Endothelial cell of umbilical vein (primary cell): ENCODE data around the gene HVCN1. TPM values are rescaled to one million over a fixed set of nuclear protein-coding genes. Genes with fewer than 3 reads are reported as not detected.

ENCODE experiments used
- BruUV-seq: library from RNA; stranded (reverse); fragments of 400-500 nt; replicated peaks from 2 replicates; lab custom pipeline; 2021; lab: Mats Ljungman, UMichigan
- CTCF ChIA-PET: fragments of 300-600, 350-600 bp; sonication (Branson Sonifier 250); formaldehyde crosslinking; loops from one replicate; lab custom pipeline; 2021; ENCODE audit warnings: antibody characterized with exemption, inconsistent platforms; lab: Charles Lee
- POLR2A ChIA-PET: fragments of 300-600, 350-600 bp; sonication (Branson Sonifier 250); formaldehyde crosslinking; loops from one replicate; lab custom pipeline; 2021; ENCODE audit warnings: antibody characterized with exemption, inconsistent platforms; lab: Charles Lee
- DNase-seq: peaks from one replicate; pipeline ENCODE4 v3.0.0-alpha.2; 2011; ENCODE audit warnings: low read depth, low spot score
- FAIRE-seq: peaks from 2 replicates; lab custom pipeline; 2011; peaks lifted over from hg19 to GRCh38; lab: Jason Lieb, UNC
- H2AFZ ChIP-seq: 2 replicates; pipeline ENCODE4 v1.6.0; 2012; ENCODE audit warnings: low read depth, low read length, control low read depth, inconsistent platforms
- H3K27ac ChIP-seq: 2 replicates; pipeline ENCODE4 v1.5.1; 2011; ENCODE audit warnings: low read depth, mild to moderate bottlenecking, control low read depth, low read length, moderate library complexity; ENCODE audit not compliant: insufficient read depth
- H3K27me3 ChIP-seq, 2 experiments: 2 replicates each; pipeline versions ENCODE4 v1.6.0 to v1.6.1; 2011; ENCODE audit warnings: low read length in 2 of 2, mixed read lengths in 1 of 2; ENCODE audit not compliant: control insufficient read depth in 2 of 2, insufficient read depth in 2 of 2
- H3K36me3 ChIP-seq, 2 experiments: 2 replicates in 1 of 2; 3 replicates in 1 of 2; pipeline ENCODE4 v1.5.1; 2011; ENCODE audit warnings: low read length in 2 of 2, mild to moderate bottlenecking in 1 of 2, moderate library complexity in 1 of 2; ENCODE audit not compliant: control insufficient read depth in 2 of 2, insufficient read depth in 2 of 2; ENCODE audit errors: extremely low read depth in 1 of 2
- H3K4me1 ChIP-seq: 3 replicates; pipeline ENCODE4 v1.5.1; 2011; ENCODE audit warnings: mild to moderate bottlenecking, low read length; ENCODE audit not compliant: control insufficient read depth, insufficient read depth; ENCODE audit errors: extremely low read depth
- H3K4me2 ChIP-seq: 2 replicates; pipeline ENCODE4 v1.6.1; 2011; ENCODE audit warnings: low read length, control low read depth, mixed read lengths; ENCODE audit not compliant: insufficient read depth
- H3K4me3 ChIP-seq, 3 experiments: fragments of 200-600 bp in 1 of 3; sonication (generic), shearing (Covaris generic) in 1 of 3; replicated peaks in 1 of 3; 2 replicates each; pipeline ENCODE4 v1.5.1; 2011 to 2016; ENCODE audit warnings: control low read depth in 3 of 3, low read length in 3 of 3, mild to moderate bottlenecking in 2 of 3, inconsistent platforms in 1 of 3, low read depth in 1 of 3, moderate library complexity in 1 of 3; ENCODE audit not compliant: insufficient read depth in 1 of 3
- H3K79me2 ChIP-seq: 2 replicates; pipeline ENCODE4 v1.6.0; 2012; ENCODE audit warnings: low read length, inconsistent platforms; ENCODE audit not compliant: control insufficient read depth, insufficient read depth
- H3K9ac ChIP-seq: replicated peaks from 2 replicates; pipeline ENCODE3; 2011; ENCODE audit warnings: low read length, control low read depth; ENCODE audit not compliant: insufficient read depth; ENCODE audit errors: extremely low read depth
- H3K9me1 ChIP-seq: replicated peaks from 3 replicates; pipeline ENCODE4 v1.6.0; 2011; ENCODE audit warnings: mild to moderate bottlenecking, low read length; ENCODE audit not compliant: control insufficient read depth, insufficient read depth; ENCODE audit errors: extremely low read depth
- H3K9me3 ChIP-seq: replicated peaks from 2 replicates; pipeline ENCODE4 v1.5.1; 2012; ENCODE audit warnings: low read length, inconsistent platforms; ENCODE audit not compliant: control insufficient read depth, insufficient read depth
- H4K20me1 ChIP-seq: replicated peaks from 2 replicates; pipeline ENCODE3; 2011; ENCODE audit warnings: mild to moderate bottlenecking, low read length; ENCODE audit not compliant: control insufficient read depth, insufficient read depth; ENCODE audit errors: extremely low read depth
- EZH2 ChIP-seq: IDR thresholded peaks from 2 replicates; pipeline ENCODE4 v1.6.1; 2012; ENCODE audit warnings: borderline replicate concordance, low read depth, mild to moderate bottlenecking, moderate library complexity, low read length, inconsistent platforms; ENCODE audit not compliant: severe bottlenecking
- FOS ChIP-seq: IDR thresholded peaks from 2 replicates; pipeline ENCODE4 v1.6.1; 2011; ENCODE audit warnings: mild to moderate bottlenecking, low read length, moderate library complexity, borderline replicate concordance; ENCODE audit not compliant: insufficient read depth
- GATA2 ChIP-seq: IDR thresholded peaks from 2 replicates; pipeline ENCODE4 v1.7.0; 2011; ENCODE audit warnings: low read depth, mild to moderate bottlenecking, moderate library complexity, mixed read lengths, low read length; ENCODE audit not compliant: insufficient read length, insufficient read depth
- JUN ChIP-seq: IDR thresholded peaks from 2 replicates; pipeline ENCODE4 v1.6.1; 2011; ENCODE audit warnings: borderline replicate concordance, low read depth; ENCODE audit not compliant: insufficient read length, insufficient read depth
- MAX ChIP-seq: IDR thresholded peaks from 2 replicates; pipeline ENCODE4 v1.6.1; 2011; ENCODE audit not compliant: insufficient read depth, insufficient read length
- MYC ChIP-seq: IDR thresholded peaks from one replicate; pipeline ENCODE4 v1.6.1; 2011; ENCODE audit warnings: mild to moderate bottlenecking, low read depth, low read length
- POLR2A ChIP-seq: IDR thresholded peaks from 2 replicates; pipeline ENCODE4 v1.6.1; 2012; ENCODE audit warnings: low read depth, mild to moderate bottlenecking, control low read depth, low read length
- POLR2AphosphoS5 ChIP-seq: IDR thresholded peaks from 2 replicates; pipeline ENCODE4 v1.6.1; 2012; ENCODE audit warnings: low read depth, mild to moderate bottlenecking, control low read depth, low read length, moderate library complexity; ENCODE audit not compliant: insufficient read depth
- dilution Hi-C: fragments of 300-500 bp; cut with MboI; formaldehyde crosslinking; loops from one replicate; pipeline ENCODE4 v1.15.0; 2019; ENCODE audit warnings: low sequenced_read_pairs; ENCODE audit not compliant: extremely low pct_ligation_motif_present
- intact Hi-C: fragments of 100-400 bp; cut with micrococcal nuclease; formaldehyde crosslinking; loops from one replicate; pipeline ENCODE4 v1.10.0; 2022
- polyA plus RNA-seq, 4 experiments: library from polyadenylated mRNA; depleted of rRNA in 3 of 4; stranded (reverse) in 3 of 4; unstranded in 1 of 4; fragments of >200 nt; gene quantifications; 2 replicates each; pipeline versions ENCODE4 v1.2.1 to v1.2.3, GENCODE V29; 2011 to 2012; ENCODE audit warnings: missing spikeins in 1 of 4
- total RNA-seq: library from RNA; stranded (reverse); gene quantifications from 2 replicates; pipeline ENCODE4 v1.2.3, GENCODE V29; 2021
- TF ChIP-seq, protein P1 (sequence below), 2 donors: IDR thresholded peaks; 1 replicate in 1 of 2; 2 replicates in 1 of 2; pipeline ENCODE4 v1.5.1; 2011; ENCODE audit warnings: low read length in 2 of 2, mild to moderate bottlenecking in 2 of 2, moderate library complexity in 2 of 2, control low read depth in 1 of 2, inconsistent platforms in 1 of 2, low read depth in 1 of 2; ENCODE audit not compliant: insufficient read depth in 1 of 2; ENCODE audit errors: extremely low read depth in 1 of 2

Gene HVCN1
- total and polyA plus RNA-seq, 2 donors (not counting 3 experiments of a cell fraction or from before 2014, with no cell fraction given), result 3.7 to 8.4 TPM

GRCh38 chr12:110699591-110700445 lies 10.9 kb upstream of the HVCN1 start:
- no peak for FAIRE-seq
- CTCF ChIA-PET, result no interaction called here

More at GRCh38 chr12:110699591-110700445, 10.9 kb upstream of the HVCN1 start:
- Histone ChIP-seq H3K9me3 (no peaks in the 10 kb centered on the region), H4K20me1 (no peaks in the 10 kb centered on the region), H3K36me3 (no peaks in the 10 kb centered on the region), H3K4me2 (no peak overlapping the region), H3K9me1 (no peaks in the 10 kb centered on the region), H3K9ac (no peak overlapping the region), H3K4me3 (no peak overlapping the region), H3K27ac (no peak overlapping the region), H3K4me1 (peaks cover 5% of the 10 kb centered on the region), H2AFZ (no peak overlapping the region), H3K27me3 (no peaks in the 10 kb centered on the region), H3K79me2 (no peaks in the 10 kb centered on the region)
- TF ChIP-seq JUN (no peak), POLR2AphosphoS5 (no peak), EZH2 (no peak), POLR2A (no peak), FOS (no peak), MAX (no peak), MYC (no peak), GATA2 (no peak)
- TF ChIP-seq, protein P1, sequence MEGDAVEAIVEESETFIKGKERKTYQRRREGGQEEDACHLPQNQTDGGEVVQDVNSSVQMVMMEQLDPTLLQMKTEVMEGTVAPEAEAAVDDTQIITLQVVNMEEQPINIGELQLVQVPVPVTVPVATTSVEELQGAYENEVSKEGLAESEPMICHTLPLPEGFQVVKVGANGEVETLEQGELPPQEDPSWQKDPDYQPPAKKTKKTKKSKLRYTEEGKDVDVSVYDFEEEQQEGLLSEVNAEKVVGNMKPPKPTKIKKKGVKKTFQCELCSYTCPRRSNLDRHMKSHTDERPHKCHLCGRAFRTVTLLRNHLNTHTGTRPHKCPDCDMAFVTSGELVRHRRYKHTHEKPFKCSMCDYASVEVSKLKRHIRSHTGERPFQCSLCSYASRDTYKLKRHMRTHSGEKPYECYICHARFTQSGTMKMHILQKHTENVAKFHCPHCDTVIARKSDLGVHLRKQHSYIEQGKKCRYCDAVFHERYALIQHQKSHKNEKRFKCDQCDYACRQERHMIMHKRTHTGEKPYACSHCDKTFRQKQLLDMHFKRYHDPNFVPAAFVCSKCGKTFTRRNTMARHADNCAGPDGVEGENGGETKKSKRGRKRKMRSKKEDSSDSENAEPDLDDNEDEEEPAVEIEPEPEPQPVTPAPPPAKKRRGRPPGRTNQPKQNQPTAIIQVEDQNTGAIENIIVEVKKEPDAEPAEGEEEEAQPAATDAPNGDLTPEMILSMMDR (IDR thresholded peaks at IDR 0.05; ENCODE audit: extremely low read depth in 1 of 2, insufficient read depth in 1 of 2, low read depth in 1 of 2, low read length in 2 of 2), result no peak
- DNase-seq, result no peak
- POLR2A ChIA-PET, result no interaction called here
- dilution Hi-C loops (no loop called here), intact Hi-C loops (loop anchor here (2.0 to 5.0 kb wide), 2 partner anchors 198 to 231 kb away; partner anchors contain the start of genes FAM216A, GPN3, RAD9B and VPS29)
- BruUV-seq, result no TSS peak
